Osteocyte (in vitro differentiated cells): ENCODE data around the gene KCNQ5. TPM values are rescaled to one million over a fixed set of nuclear protein-coding genes. Genes with fewer than 3 reads are reported as not detected.
"Not testable (repeated sequence)": the region's sequence is repeated elsewhere in the genome, so short reads cannot be mapped to it uniquely, and the experiment has no call there.

Experiments used
- DNase-seq: peaks from one replicate; pipeline ENCODE4 v3.0.0; 2021; ENCODE audit warnings: mixed read lengths; ENCODE audit not compliant: unreplicated experiment; ENCODE audit errors: extremely low spot score
- H3K27ac Mint-ChIP-seq: one replicate; pipeline ENCODE4 v1.8.0; 2021; ENCODE audit warnings: mild to moderate bottlenecking, mixed read lengths; ENCODE audit not compliant: unreplicated experiment
- H3K27me3 Mint-ChIP-seq: one replicate; pipeline ENCODE4 v1.8.0; 2021; ENCODE audit warnings: mixed read lengths; ENCODE audit not compliant: unreplicated experiment
- H3K36me3 Mint-ChIP-seq: one replicate; pipeline ENCODE4 v1.8.0; 2021; ENCODE audit warnings: mixed read lengths; ENCODE audit not compliant: unreplicated experiment
- H3K4me1 Mint-ChIP-seq: one replicate; pipeline ENCODE4 v1.8.0; 2021; ENCODE audit warnings: mixed read lengths; ENCODE audit not compliant: unreplicated experiment
- H3K4me3 Mint-ChIP-seq: one replicate; pipeline ENCODE4 v1.8.0; 2021; ENCODE audit warnings: mild to moderate bottlenecking, moderate library complexity, mixed read lengths; ENCODE audit not compliant: unreplicated experiment
- H3K9me3 Mint-ChIP-seq: one replicate; pipeline ENCODE4 v1.8.0; 2021; ENCODE audit warnings: mixed read lengths; ENCODE audit not compliant: unreplicated experiment
- total RNA-seq: library from RNA; stranded (reverse); gene quantifications from 2 replicates; pipeline ENCODE4 v1.2.1, GENCODE V29; 2021
- TF ChIP-seq, protein P1 (sequence below): fragments of 200-600 bp; sonication (generic); IDR thresholded peaks from 2 replicates; pipeline ENCODE4 v1.5.0; 2021; ENCODE audit warnings: antibody characterized with exemption, mild to moderate bottlenecking, moderate library complexity

The KCNQ5 gene
- total RNA-seq, 1 donor from 2014 or later = 7.2 TPM

GRCh38 chr6:72892901-72893300, 271.0 kb downstream of the KCNQ5 start:
- H3K4me3 Mint-ChIP-seq = no peak overlapping the region
- H3K27ac Mint-ChIP-seq = no peak overlapping the region
- H3K4me1 Mint-ChIP-seq = peaks cover 9% of the 10 kb centered on the region
- no peak for DNase-seq
- no peaks in the 10 kb centered on the region for H3K27me3 Mint-ChIP-seq
- TF ChIP-seq, protein P1, sequence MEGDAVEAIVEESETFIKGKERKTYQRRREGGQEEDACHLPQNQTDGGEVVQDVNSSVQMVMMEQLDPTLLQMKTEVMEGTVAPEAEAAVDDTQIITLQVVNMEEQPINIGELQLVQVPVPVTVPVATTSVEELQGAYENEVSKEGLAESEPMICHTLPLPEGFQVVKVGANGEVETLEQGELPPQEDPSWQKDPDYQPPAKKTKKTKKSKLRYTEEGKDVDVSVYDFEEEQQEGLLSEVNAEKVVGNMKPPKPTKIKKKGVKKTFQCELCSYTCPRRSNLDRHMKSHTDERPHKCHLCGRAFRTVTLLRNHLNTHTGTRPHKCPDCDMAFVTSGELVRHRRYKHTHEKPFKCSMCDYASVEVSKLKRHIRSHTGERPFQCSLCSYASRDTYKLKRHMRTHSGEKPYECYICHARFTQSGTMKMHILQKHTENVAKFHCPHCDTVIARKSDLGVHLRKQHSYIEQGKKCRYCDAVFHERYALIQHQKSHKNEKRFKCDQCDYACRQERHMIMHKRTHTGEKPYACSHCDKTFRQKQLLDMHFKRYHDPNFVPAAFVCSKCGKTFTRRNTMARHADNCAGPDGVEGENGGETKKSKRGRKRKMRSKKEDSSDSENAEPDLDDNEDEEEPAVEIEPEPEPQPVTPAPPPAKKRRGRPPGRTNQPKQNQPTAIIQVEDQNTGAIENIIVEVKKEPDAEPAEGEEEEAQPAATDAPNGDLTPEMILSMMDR = no peak
- H3K9me3 Mint-ChIP-seq = no peaks in the 10 kb centered on the region
- H3K36me3 Mint-ChIP-seq = no peaks in the 10 kb centered on the region

DNA sequence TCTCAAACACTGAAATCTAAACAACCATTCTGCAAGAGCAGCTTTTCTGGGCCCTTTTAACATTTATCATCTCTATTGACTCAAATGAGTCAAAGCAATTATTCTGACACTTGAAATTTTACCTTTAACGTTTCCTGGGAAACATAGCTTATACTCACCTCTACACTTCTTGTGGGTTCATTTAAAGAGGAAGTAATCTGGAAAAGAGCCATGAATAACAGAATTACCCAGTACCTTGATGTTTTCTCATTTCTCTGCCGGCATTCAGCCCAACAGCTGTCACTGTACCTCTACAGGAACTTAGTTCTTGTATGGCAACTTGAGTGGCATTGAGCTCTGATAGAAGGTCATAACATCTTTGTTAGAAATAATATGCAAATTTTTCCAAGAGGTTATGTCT, 272.2 kb downstream of the KCNQ5 start:
- Mint-ChIP-seq H3K27me3 (no peaks in the 10 kb centered on the region), H3K36me3 (peaks cover 3% of the 10 kb centered on the region), H3K27ac (no peak overlapping the region), H3K4me1 (peaks cover 9% of the 10 kb centered on the region), H3K4me3 (no peak overlapping the region), H3K9me3 (peaks cover 5% of the 10 kb centered on the region)
- DNase-seq = no peak
- TF ChIP-seq, protein P1 = no peak

GRCh38 chr6:72898313-72898712, 276.4 kb downstream of the KCNQ5 start:
- H3K36me3 Mint-ChIP-seq, H3K4me3 Mint-ChIP-seq, H3K4me1 Mint-ChIP-seq, DNase-seq, H3K27me3 Mint-ChIP-seq, H3K27ac Mint-ChIP-seq: not testable (repeated sequence)
- H3K9me3 Mint-ChIP-seq = peaks cover 15% of the 10 kb centered on the region

DNA sequence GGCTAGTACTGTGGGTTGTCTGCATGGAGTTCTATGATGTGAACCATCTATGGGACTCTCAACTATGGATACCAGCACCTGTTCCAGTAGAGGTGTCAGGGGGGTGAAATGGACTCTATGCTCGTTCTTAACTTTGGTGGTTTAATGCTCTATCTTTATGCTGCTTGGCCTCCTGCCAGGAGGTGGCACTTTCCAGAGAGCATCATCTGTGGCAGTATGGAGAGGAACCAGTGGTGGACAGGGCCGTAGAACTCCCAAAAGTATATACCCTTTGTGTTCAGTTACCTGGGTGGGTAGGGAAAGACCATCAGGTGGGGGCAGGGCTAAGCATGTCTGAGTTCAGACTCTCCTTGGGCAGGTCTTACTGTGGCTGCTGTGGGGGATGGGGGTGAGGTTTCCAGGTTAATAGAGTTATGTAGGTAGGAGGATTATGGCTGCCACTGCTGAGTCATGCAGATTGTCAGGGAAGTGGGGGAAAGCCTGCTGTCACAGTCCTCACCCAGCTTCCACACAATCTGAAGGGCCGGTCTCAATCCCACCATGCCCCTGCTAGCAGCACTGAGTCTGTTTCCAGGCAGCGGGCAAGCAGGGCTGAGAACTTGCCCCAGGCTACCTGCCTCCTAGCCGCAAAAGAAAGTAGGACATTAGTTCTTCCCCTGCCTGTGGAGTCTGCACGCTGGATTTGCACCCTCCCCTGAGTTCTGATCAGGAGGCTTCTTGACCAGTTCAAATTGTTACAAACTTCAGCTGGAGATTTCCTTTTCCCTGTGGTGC, 284.0 kb downstream of the KCNQ5 start:
- TF ChIP-seq, protein P1 = no peak
- peaks cover 9% of the 10 kb centered on the region for H3K9me3 Mint-ChIP-seq
- no peak overlapping the region for H3K4me3 Mint-ChIP-seq
- no peaks in the 10 kb centered on the region for H3K4me1 Mint-ChIP-seq
- H3K27ac Mint-ChIP-seq = no peak overlapping the region
- no peak for DNase-seq
- H3K36me3 Mint-ChIP-seq = no peaks in the 10 kb centered on the region
- no peaks in the 10 kb centered on the region for H3K27me3 Mint-ChIP-seq

GRCh38 chr6:72911463-72912155, 289.7 kb downstream of the KCNQ5 start:
- Mint-ChIP-seq H3K27me3 (no peaks in the 10 kb centered on the region), H3K36me3 (no peaks in the 10 kb centered on the region), H3K4me3 (no peak overlapping the region), H3K27ac (no peak overlapping the region), H3K4me1 (peaks cover 12% of the 10 kb centered on the region), H3K9me3 (no peaks in the 10 kb centered on the region)
- no peak for DNase-seq
- TF ChIP-seq, protein P1 = no peak
